Hepatic stellate cell (primary cell): ENCODE data around the gene DDX50.
"Not testable (repeated sequence)": the region's sequence is repeated elsewhere in the genome, so short reads cannot be mapped to it uniquely, and the experiment has no call there.

ENCODE experiments used
- DNase-seq: peaks from one replicate; pipeline ENCODE4 v3.0.0; 2011; ENCODE audit warnings: low spot score

DDX50 gene

GRCh38 chr10:68901105-68901927 is at the start of gene DDX50:
Gene DDX50, plus strand, starts transcription at chr10:68901315. Its CDS starts 70 bp downstream, at chr10:68901385.
- DNase-seq = peak; percentile 92

- no peak for DNase-seq
Observed at GRCh38 chr10:68856352-68856751, 44.8 kb upstream of the DDX50 start.

GRCh38 chr10:68857005-68857404 is 44.1 kb upstream of the DDX50 start:
- no peak for DNase-seq

- DNase-seq = no peak
Observed at GRCh38 chr10:68861253-68861652, 39.9 kb upstream of the DDX50 start.

- no peak for DNase-seq
Observed at GRCh38 chr10:68864611-68865010, 36.5 kb upstream of the DDX50 start.

- not testable (repeated sequence) for DNase-seq
Observed at GRCh38 chr10:68868173-68868572, 32.9 kb upstream of the DDX50 start.

- no peak for DNase-seq
Observed at GRCh38 chr10:68869623-68870022, 31.5 kb upstream of the DDX50 start.

- DNase-seq = no peak
Observed at GRCh38 chr10:68870061-68870460, 31.1 kb upstream of the DDX50 start.

GRCh38 chr10:68870545-68871104 is 30.5 kb upstream of the DDX50 start:
- no peak for DNase-seq

- DNase-seq = peak; percentile 46
Observed at GRCh38 chr10:68871105-68871711, 29.9 kb upstream of the DDX50 start.

- DNase-seq = no peak
Observed at GRCh38 chr10:68871731-68872342, 29.3 kb upstream of the DDX50 start.

- DNase-seq = no peak
Observed at GRCh38 chr10:68876246-68877138, 24.6 kb upstream of the DDX50 start.

GRCh38 chr10:68877482-68878110 is 23.5 kb upstream of the DDX50 start:
- DNase-seq = no peak

- DNase-seq = no peak
Observed at GRCh38 chr10:68878496-68878895, 22.6 kb upstream of the DDX50 start.

- no peak for DNase-seq
Observed at GRCh38 chr10:68879628-68880027, 21.5 kb upstream of the DDX50 start.

- no peak for DNase-seq
Observed at GRCh38 chr10:68880181-68880580, 20.9 kb upstream of the DDX50 start.

- no peak for DNase-seq
Observed at GRCh38 chr10:68895041-68895440, 6.1 kb upstream of the DDX50 start.

- peak; percentile 47 for DNase-seq
Observed at GRCh38 chr10:68897336-68897741, 3.8 kb upstream of the DDX50 start.

GRCh38 chr10:68899186-68899745 is 1.8 kb upstream of the DDX50 start:
- no peak for DNase-seq

- DNase-seq = peak; percentile 52
Observed at GRCh38 chr10:68900427-68901104, 549 bp upstream of the DDX50 start.
